Smooth muscle cell (in vitro differentiated cells): ENCODE data around the gene COL4A1. TPM values are rescaled to one million over a fixed set of nuclear protein-coding genes. Genes with fewer than 3 reads are reported as not detected.

ENCODE experiments used
- DNase-seq: peaks from one replicate; lab custom pipeline; 2025; ENCODE audit not compliant: unreplicated experiment; lab: John Stamatoyannopoulos, UW
- H2AFZ ChIP-seq: fragments of 200-600 bp; sonication (generic); 2 replicates; pipeline ENCODE4 v1.6.0; 2016; ENCODE audit warnings: antibody characterized with exemption, low read depth, mild to moderate bottlenecking
- H3F3A ChIP-seq: fragments of 200-600 bp; sonication (generic); 2 replicates; pipeline ENCODE4 v1.6.0; 2017; ENCODE audit warnings: antibody characterized with exemption, low read depth
- H3K27ac ChIP-seq: fragments of 200-600 bp; sonication (generic); 2 replicates; pipeline ENCODE4 v1.5.1; 2016; ENCODE audit warnings: low read depth, mild to moderate bottlenecking
- H3K27me3 ChIP-seq: fragments of 200-600 bp; sonication (generic); 2 replicates; pipeline ENCODE4 v1.6.1; 2016; ENCODE audit warnings: low read depth, mild to moderate bottlenecking
- H3K36me3 ChIP-seq: fragments of 200-600 bp; sonication (generic); 2 replicates; pipeline ENCODE4 v1.5.1; 2016; ENCODE audit warnings: low read depth
- H3K4me1 ChIP-seq: fragments of 200-600 bp; sonication (generic); 2 replicates; pipeline ENCODE4 v1.5.1; 2016; ENCODE audit warnings: low read depth
- H3K4me2 ChIP-seq: fragments of 200-600 bp; sonication (generic); 2 replicates; pipeline ENCODE4 v1.6.0; 2016; ENCODE audit warnings: mild to moderate bottlenecking
- H3K4me3 ChIP-seq: fragments of 200-600 bp; sonication (generic); 2 replicates; pipeline ENCODE4 v1.5.1; 2016; ENCODE audit warnings: mild to moderate bottlenecking
- H3K79me2 ChIP-seq: fragments of 200-600 bp; sonication (generic); 2 replicates; pipeline ENCODE4 v1.6.0; 2016; ENCODE audit warnings: low read depth, mild to moderate bottlenecking
- H3K9ac ChIP-seq: fragments of 200-600 bp; sonication (generic); 2 replicates; pipeline ENCODE4 v1.6.0; 2016; ENCODE audit warnings: low read depth
- H3K9me3 ChIP-seq: fragments of 200-600 bp; sonication (generic); replicated peaks from 2 replicates; pipeline ENCODE4 v1.5.1; 2016; ENCODE audit warnings: low read depth
- H4K20me1 ChIP-seq: fragments of 200-600 bp; sonication (generic); 2 replicates; pipeline ENCODE4 v1.6.0; 2016; ENCODE audit warnings: low read depth
- WGBS: methylation state at CpG from one replicate; pipeline ENCODE4 v1.1.7; 2016; ENCODE audit warnings: low lambda C conversion rate; 5-methylcytosine and 5-hydroxymethylcytosine counted together
- polyA plus RNA-seq: library from polyadenylated mRNA; unstranded; fragments of >200 nt; fragmentation: Nextera tagmentation; extraction: Ambion mirVana; gene quantifications from 2 replicates; pipeline ENCODE4 v1.2.1, GENCODE V29; 2016
- total RNA-seq: library from RNA; depleted of rRNA; stranded (reverse); fragments of >200 nt; gene quantifications from 2 replicates; pipeline ENCODE4 v1.2.3, GENCODE V29; 2014
- TF ChIP-seq, protein P1 (sequence below): fragments of 200-600 bp; sonication (generic); IDR thresholded peaks from 2 replicates; pipeline ENCODE4 v1.5.1; 2017; ENCODE audit warnings: borderline replicate concordance, mild to moderate bottlenecking, antibody characterized with exemption; ENCODE audit not compliant: insufficient read depth, poor library complexity, severe bottlenecking

Gene COL4A1
- total and polyA plus RNA-seq, 2 experiments from 2014 or later, result 2,409 to 4,372 TPM

GRCh38 chr13:110334841-110335490 lies 28.0 kb upstream of the COL4A1 start:
- peaks cover 87% of the 10 kb centered on the region for H3F3A ChIP-seq
- H3K79me2 ChIP-seq, result peaks cover 99% of the 10 kb centered on the region
- TF ChIP-seq, protein P1, sequence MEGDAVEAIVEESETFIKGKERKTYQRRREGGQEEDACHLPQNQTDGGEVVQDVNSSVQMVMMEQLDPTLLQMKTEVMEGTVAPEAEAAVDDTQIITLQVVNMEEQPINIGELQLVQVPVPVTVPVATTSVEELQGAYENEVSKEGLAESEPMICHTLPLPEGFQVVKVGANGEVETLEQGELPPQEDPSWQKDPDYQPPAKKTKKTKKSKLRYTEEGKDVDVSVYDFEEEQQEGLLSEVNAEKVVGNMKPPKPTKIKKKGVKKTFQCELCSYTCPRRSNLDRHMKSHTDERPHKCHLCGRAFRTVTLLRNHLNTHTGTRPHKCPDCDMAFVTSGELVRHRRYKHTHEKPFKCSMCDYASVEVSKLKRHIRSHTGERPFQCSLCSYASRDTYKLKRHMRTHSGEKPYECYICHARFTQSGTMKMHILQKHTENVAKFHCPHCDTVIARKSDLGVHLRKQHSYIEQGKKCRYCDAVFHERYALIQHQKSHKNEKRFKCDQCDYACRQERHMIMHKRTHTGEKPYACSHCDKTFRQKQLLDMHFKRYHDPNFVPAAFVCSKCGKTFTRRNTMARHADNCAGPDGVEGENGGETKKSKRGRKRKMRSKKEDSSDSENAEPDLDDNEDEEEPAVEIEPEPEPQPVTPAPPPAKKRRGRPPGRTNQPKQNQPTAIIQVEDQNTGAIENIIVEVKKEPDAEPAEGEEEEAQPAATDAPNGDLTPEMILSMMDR, result no peak
- H3K4me3 ChIP-seq, result no peak overlapping the region
- H3K9ac ChIP-seq, result no peak overlapping the region
- DNase-seq, result no peak
- no peak overlapping the region for H2AFZ ChIP-seq
- H3K27ac ChIP-seq, result peak overlapping the region; percentile 96
- no peaks in the 10 kb centered on the region for H3K27me3 ChIP-seq
- H3K4me1 ChIP-seq, result peaks cover 59% of the 10 kb centered on the region
- H3K9me3 ChIP-seq, result no peaks in the 10 kb centered on the region
- H4K20me1 ChIP-seq, result peaks cover 98% of the 10 kb centered on the region
- peaks cover 5% of the 10 kb centered on the region for H3K36me3 ChIP-seq
- no peak overlapping the region for H3K4me2 ChIP-seq
- WGBS, result 72% methylated on average over 11 of the region's 11 CpGs

DNA sequence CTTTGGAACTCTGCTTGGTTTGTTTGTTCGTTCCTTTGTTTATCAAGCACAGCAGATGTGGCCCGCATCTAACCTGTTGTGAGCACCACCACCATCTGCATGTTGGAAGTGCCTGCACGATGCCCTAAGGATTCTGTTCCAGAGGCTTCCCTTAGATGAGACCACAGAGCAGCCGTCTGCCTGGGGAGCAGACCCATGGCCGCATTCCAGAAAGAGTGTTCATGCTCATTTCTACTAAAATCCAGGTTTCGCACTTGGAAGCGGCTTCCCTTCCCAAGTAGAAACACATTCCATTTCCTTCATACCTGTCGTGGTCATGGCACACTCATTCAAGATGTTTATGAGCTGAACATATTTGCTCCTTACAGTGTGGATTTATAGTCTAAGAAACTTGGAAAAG lies 27.3 kb upstream of the COL4A1 start:
- Histone ChIP-seq H3F3A (peaks cover 87% of the 10 kb centered on the region), H3K9ac (no peak overlapping the region), H3K79me2 (peaks cover 99% of the 10 kb centered on the region), H3K9me3 (no peaks in the 10 kb centered on the region), H3K27me3 (no peaks in the 10 kb centered on the region), H4K20me1 (peaks cover 98% of the 10 kb centered on the region), H3K4me3 (no peak overlapping the region), H3K4me1 (peaks cover 59% of the 10 kb centered on the region), H2AFZ (no peak overlapping the region), H3K27ac (peak overlapping the region; percentile 96), H3K36me3 (peaks cover 5% of the 10 kb centered on the region), H3K4me2 (peak overlapping the region; percentile 9)
- DNase-seq, result no peak
- WGBS, result 26% methylated on average over 8 of the region's 8 CpGs
- TF ChIP-seq, protein P1, result no peak

DNA sequence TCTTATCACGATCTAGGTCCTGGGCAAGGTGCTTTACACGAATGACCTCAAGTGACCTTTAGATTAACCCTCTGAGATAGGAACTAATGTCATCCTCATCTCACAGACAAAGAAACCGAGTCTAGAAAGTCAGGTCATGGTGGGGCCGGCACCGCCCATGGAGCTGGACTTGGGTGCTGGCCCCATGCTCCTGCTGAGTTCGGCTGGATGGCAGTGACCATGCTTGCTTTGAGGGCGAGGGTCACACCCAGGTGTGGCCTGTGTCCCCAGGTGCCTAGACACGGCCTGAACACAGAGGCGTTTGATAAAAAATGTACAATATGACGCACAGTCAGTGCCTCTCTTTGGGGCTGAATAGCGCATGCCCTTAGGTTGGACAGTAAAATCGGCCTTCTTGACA lies 26.9 kb upstream of the COL4A1 start:
- Histone ChIP-seq H3K27ac (peak overlapping the region; percentile 96), H3K36me3 (peaks cover 5% of the 10 kb centered on the region), H3K4me1 (peaks cover 56% of the 10 kb centered on the region), H3K79me2 (peaks cover 99% of the 10 kb centered on the region), H3K27me3 (no peaks in the 10 kb centered on the region), H3K4me3 (no peak overlapping the region), H3K4me2 (peak overlapping the region; percentile 4), H3K9me3 (no peaks in the 10 kb centered on the region), H2AFZ (no peak overlapping the region), H3F3A (peaks cover 87% of the 10 kb centered on the region), H3K9ac (no peak overlapping the region), H4K20me1 (peaks cover 98% of the 10 kb centered on the region)
- 95% methylated on average over 12 of the region's 12 CpGs for WGBS
- no peak for DNase-seq
- TF ChIP-seq, protein P1, result no peak

GRCh38 chr13:110332750-110333149 lies 25.8 kb upstream of the COL4A1 start:
- no peak overlapping the region for H3K9ac ChIP-seq
- H3K36me3 ChIP-seq, result peaks cover 5% of the 10 kb centered on the region
- H2AFZ ChIP-seq, result no peak overlapping the region
- WGBS, result 41% methylated on average over 2 of the region's 2 CpGs
- TF ChIP-seq, protein P1, result no peak
- no peak for DNase-seq
- peaks cover 87% of the 10 kb centered on the region for H3F3A ChIP-seq
- H3K4me1 ChIP-seq, result peaks cover 56% of the 10 kb centered on the region
- no peak overlapping the region for H3K4me2 ChIP-seq
- peaks cover 98% of the 10 kb centered on the region for H4K20me1 ChIP-seq
- peaks cover 100% of the 10 kb centered on the region for H3K79me2 ChIP-seq
- no peaks in the 10 kb centered on the region for H3K27me3 ChIP-seq
- no peaks in the 10 kb centered on the region for H3K9me3 ChIP-seq
- peak overlapping the region; percentile 96 for H3K27ac ChIP-seq
- H3K4me3 ChIP-seq, result no peak overlapping the region
